ENCODE results near the gene CLSTN1.

- TF ChIP-seq CTCF (IDR thresholded peaks at IDR 0.05), result no peak
- TF ChIP-seq EZH2 (IDR thresholded peaks at IDR 0.05; ENCODE audit: borderline replicate concordance, insufficient read depth, low read depth, low read length, poor library complexity, severe bottlenecking), result no peak
Observed at GRCh38 chr1:9842073-9842711, 18.4 kb upstream of the CLSTN1 start.

Data from B cell (primary cell).